ENCODE measurements around the gene RECK.
"Not testable (repeated sequence)": the region's sequence is repeated elsewhere in the genome, so short reads cannot be mapped to it uniquely, and the experiment has no call there.

The RECK gene

GRCh38 chr9:36074055-36074454 is 37.3 kb downstream of the RECK start:
- DNase-seq (ENCODE audit: low spot score) = no peak

DNA sequence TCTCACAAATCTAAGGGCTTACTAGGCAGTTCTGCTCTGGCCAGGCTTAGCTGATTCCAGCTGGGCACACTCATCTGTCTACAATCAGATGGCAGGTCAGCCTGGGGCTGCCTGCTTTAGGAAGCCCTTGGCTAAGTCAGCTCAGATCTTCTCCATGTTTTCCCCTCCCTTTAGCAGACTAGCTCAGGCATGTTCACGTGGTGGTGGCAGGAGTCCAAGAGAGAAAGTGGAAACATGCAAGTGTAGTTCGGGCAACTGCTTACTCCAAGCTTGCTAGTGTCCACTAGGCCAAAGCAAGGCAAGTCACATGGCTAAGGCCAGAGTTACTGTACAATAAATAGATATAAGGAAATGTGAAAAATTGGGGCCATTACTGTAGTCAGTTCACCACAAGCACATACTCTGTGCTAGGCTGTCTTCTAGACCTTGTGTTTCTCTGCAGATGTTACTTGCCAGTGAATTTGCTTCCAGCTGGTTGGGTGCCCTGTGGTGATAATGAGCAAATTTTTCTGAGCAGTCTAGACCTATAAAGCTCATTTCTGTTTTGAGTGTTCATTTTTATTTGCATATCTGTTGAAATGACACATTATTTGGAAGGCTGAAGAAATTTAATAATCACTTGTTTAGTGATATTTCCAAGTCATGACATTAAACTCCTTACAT is 38.3 kb downstream of the RECK start:
- peak; percentile 9 for DNase-seq (ENCODE audit: low spot score)

GRCh38 chr9:36078051-36078450 is 41.3 kb downstream of the RECK start:
- no peak for DNase-seq (ENCODE audit: low spot score)

GRCh38 chr9:36080519-36080918 is 43.8 kb downstream of the RECK start:
- DNase-seq (ENCODE audit: low spot score) = no peak

GRCh38 chr9:36082931-36083330 is 46.2 kb downstream of the RECK start:
- DNase-seq (ENCODE audit: low spot score) = no peak

- DNase-seq (ENCODE audit: low spot score) = no peak
These were observed 49.7 kb downstream of the RECK start for GRCh38 chr9:36086442-36086841.

GRCh38 chr9:36087054-36087453 is 50.3 kb downstream of the RECK start:
- not testable (repeated sequence) for DNase-seq (ENCODE audit: low spot score)

DNA sequence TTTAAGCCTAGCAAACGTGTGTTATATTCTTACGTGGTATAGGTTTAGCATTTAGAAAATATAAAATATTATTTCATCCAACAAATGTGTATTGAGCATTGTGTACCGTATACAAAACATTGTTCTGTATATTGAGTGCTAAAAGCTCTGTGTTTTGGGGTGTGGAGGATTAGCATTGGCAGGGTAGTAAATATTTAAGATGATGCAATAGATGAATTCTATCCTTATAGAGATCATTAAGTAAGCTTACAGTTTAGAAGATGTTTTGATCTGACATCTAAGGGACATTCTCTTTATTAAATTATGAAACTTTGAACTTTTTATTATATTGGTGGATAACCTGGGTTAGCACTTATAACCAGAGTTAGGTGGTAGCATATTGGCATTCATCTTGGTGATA is 51.3 kb downstream of the RECK start:
- DNase-seq (ENCODE audit: low spot score) = no peak

- no peak for DNase-seq (ENCODE audit: low spot score)
These were observed 54.6 kb downstream of the RECK start for GRCh38 chr9:36091026-36091953.

- DNase-seq (ENCODE audit: low spot score) = no peak
These were observed 55.3 kb downstream of the RECK start for GRCh38 chr9:36092014-36092413.

DNA sequence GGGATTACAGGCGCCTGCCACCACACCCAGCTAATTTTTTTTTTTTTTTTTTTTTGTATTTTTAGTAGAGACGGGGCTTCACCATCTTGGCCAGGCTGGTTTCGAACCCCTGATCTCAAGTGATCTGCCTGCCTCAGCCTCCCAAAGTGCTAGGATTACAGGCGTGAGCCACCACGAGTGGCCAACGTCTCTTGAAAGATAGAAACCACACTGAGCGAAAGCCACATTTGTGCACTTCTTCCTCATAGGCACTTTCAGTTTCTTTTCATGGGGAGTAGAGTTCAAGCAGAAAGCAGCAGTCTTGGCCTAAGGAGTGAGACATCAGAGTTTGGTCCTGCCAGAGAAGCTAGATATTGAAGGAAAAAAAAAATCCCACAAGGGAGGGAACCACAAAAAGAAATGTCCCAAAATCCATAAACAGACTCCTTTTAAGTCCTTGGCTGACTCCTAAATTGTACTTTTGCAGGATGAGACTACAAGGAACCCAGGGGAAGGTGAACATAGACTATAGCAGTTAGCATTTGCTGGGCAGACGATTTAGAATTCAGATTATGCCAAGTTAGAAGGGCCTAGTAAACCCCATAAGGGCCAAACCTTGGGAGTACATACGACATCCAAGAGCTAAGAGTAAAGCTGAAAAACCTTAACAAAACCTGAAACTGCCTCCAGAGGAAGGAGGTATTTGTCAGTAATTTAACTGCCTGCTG is 55.9 kb downstream of the RECK start:
- DNase-seq (ENCODE audit: low spot score) = no peak

DNA sequence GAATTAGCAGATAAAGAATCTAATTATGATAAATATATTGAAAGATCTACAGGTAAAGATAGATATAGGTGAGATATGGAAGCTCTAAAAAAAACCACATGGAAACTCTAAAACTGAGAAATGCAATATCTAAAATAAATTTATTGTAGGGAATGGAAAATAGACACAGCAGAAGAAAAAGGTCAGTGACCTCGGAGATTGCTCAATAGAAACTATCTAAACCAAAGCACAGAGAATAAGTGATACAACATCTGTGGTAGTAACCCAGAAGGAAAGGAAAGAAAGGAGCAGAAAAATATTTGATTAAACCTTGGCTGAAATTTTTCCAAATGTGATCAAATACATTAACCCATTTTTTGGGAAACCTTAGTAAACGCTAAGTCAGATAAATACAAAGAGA is 56.7 kb downstream of the RECK start:
- no peak for DNase-seq (ENCODE audit: low spot score)

- DNase-seq (ENCODE audit: low spot score) = no peak
These were observed 63.0 kb downstream of the RECK start for GRCh38 chr9:36099718-36100117.

- no peak for DNase-seq (ENCODE audit: low spot score)
These were observed 63.8 kb downstream of the RECK start for GRCh38 chr9:36100532-36100931.

DNA sequence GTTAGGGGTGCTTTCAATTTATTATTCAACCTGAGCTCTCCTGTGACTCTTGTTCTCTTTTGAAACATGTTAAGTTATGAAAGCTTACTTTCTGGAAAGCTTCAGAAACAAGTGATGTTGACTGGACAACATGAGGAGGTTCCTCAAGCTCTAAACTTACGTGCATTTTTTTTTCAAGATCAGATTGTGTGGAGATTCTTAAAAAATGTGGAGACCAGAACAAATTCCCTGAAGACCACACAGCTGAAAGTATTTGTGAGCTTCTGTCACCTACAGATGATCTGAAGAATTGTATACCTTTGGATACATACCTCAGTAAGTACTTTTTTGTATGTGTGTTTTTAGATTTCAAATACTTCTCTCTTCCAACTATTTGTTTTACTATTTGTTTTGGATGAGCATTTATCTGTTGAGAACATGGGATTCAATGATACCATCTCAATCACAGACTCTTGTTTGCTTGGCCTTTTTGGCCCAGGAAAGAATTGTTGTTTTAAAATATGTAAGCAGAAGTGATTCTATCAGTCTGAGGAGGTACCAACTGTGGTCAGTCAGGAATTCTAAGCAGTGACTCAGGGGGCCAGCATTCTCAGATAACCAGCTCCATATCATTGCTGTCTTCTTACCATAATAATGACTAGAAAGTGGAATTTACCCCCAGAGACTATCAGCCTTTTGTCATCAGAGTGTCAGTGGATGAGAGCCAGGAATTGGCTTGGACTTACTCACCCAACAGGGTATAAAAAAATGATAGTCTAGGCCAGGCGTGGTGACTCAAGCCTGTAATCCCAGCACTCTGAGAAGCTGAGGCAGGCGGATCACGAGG is 65.4 kb downstream of the RECK start:
- no peak for DNase-seq (ENCODE audit: low spot score)

GRCh38 chr9:36102742-36103495 is 66.2 kb downstream of the RECK start:
- peak; percentile 83 for DNase-seq (ENCODE audit: low spot score)

DNA sequence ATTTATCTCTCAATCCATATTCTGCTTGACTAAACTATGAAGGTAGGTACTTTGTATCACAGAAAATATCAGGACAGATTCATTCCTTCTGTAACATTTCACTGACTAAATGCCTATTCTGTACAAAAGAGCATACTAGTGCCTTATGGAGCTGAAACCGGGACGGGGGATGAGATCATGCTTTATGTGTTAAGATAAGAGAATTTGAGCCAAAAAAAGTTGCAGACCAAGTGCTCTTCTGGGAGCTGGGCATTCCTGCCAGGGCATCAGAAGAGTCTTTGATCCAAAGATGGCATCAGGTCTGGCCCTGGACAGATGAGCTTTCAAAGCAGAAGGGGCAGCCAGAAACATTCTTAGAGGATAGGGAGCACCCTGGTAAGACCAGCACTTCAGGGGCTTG is 72.4 kb downstream of the RECK start:
- no peak for DNase-seq (ENCODE audit: low spot score)

GRCh38 chr9:36110434-36110833 is 73.7 kb downstream of the RECK start:
- DNase-seq (ENCODE audit: low spot score) = no peak

DNA sequence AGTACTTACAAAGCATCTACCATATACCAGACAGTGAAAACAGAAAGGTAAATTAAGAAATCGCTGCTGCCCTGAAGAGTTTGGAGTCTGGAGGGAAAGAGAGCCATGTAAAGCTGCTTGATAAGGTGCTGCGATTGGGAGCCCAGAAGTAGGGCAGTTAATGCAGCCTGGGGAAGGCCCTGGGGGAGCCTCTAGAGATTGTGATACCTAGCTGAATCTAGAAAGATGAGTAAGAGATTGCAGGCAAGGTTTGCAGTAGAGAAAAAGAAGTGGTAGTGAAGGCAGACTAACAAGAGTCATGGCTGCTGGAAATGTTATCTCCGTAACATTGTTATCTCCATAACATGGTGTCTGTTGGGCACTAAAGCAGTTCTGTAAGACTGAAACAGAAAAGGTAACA is 75.8 kb downstream of the RECK start:
- DNase-seq (ENCODE audit: low spot score) = no peak

GRCh38 chr9:36113999-36114398 is 77.3 kb downstream of the RECK start:
- no peak for DNase-seq (ENCODE audit: low spot score)

- DNase-seq (ENCODE audit: low spot score) = no peak
These were observed 79.9 kb downstream of the RECK start for GRCh38 chr9:36116593-36116992.
